KG1 (cell line): ENCODE measurements around the gene NPEPL1.
"Not testable (repeated sequence)": the region's sequence is repeated elsewhere in the genome, so short reads cannot be mapped to it uniquely, and the experiment has no call there.

Experiments
- DNase-seq: peaks from one replicate; lab custom pipeline; 2025; lab: John Stamatoyannopoulos, UW

The NPEPL1 gene

DNA sequence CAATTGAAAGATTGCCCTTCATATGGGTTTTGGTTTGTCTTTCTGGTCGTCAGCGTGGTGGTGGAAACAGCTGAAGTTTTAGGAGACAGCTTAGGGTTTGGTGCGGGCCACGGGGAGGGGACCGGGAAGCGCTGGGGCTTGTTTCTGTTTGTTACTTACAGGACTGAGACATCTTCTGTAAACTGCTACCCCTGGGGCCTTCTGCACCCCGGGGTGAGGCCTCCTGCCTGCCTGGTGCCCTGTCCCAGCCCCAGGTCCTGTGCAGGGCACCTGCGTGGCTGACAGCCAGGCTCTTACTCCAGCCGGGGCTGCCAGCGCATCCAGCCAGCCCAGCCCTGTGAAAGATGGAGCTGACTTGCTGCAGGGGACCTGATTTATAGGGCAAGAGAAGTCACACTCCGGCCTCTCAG, 22.8 kb downstream of the NPEPL1 start:
- no peak for DNase-seq

DNA sequence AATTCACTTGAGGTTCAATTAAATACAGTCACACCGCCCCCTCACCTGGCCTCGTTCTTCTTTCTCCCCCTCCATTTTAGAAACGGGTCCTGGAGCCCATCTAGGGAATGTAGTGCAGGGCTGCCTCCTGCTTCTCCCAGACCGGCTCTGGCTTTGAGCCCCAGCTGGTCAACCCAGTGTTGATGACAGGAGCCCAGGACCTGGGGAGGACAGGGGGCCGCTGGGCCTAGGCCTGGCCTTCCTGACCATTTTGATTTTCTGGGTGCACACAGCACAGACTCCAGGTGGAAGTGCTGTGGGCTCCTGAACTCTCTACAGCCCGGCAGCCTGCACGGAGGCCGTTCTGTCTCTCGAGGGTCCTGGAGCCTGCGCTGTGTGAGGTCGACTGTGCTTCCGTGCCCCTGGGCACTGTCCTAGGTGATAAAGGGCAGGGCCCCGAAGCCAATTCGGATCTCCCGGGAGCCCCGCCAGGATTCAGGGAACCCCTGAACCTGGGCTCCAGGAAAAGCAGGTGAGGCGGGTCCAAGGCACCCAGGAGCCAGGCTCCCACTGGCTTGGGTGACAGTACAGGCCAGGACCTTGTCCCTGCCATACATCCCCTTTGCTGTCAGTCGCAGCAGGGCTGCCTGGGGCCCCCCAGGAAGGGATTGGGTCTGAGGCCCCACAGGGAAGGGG, 23.3 kb downstream of the NPEPL1 start:
- no peak for DNase-seq

DNA sequence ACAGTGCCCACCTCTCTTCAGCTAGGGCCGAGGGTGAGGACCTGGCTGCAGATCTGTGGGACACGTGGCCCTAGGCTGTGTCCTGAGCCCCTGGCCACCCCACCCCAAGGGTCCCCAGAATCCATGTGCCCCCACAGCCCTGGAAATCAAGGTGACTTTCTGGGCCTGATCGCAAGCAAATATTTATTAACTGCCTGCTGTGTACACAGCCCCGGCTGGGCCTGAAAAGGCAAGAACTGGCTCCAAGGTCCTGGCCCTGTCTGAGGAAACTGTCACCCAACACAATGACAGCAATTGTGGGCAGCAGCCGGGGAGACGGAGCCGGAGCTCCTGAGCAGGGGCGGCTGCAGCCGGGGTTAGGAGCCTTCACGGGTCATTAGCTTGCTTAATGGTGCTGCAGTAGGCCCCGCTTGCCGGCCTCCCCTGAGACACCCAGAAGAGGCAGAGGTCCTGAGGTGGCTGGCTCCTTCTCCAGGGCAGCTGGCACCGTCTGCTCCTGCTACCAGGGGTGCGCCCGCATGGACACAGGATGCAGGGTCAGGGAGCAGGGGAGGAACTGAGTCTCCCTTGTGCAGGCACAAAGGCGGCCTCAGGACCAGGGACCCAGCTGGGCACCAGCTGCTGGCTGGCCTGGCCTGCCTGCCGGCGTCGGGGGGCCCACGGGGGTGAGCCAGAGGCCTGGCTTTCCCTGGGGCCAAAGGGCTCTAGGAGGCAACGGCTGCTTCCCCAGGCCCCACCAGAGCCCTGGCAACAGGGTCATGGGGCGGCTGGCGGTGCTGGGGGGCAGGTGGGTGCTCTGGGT, 24.1 kb downstream of the NPEPL1 start:
- no peak for DNase-seq

DNA sequence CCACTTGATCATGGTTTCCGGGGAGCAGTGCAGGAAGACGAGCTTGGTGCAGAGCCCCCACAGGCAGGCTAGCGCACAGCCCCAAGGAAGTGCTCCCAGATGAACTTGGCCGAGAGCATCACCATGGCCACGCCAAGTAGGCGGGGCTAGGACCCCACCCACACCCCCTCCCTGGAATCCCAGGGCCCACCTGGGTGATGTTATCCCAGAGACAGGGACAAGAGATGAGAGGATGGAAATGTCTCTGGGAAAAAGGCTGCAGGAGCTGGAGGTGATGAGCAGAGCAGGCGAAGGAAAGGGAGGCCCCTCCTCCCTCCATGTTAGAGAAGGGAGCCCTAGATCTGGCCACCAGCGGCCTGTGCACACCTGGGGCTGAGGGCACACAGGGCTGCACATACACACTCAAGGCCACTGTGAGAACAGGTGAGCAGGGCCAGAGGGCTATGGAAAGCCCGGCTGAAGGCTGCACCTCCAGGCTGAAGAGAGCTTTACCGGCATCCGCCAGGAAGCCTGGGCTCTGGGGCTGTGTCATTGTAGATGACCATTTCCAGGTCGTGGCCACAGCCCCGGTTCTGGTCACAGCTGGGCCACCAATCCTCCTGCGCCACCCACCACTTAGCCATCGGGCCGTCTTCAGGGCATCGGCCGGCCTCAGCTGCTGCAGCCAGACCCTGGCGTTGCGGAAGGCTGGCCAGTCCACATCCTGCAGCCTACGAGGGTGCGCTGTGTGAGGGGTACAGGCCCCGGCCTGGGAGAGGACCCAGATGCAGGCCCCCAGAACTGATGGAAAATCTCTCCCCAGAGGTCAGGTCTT, 24.9 kb downstream of the NPEPL1 start:
- no peak for DNase-seq

DNA sequence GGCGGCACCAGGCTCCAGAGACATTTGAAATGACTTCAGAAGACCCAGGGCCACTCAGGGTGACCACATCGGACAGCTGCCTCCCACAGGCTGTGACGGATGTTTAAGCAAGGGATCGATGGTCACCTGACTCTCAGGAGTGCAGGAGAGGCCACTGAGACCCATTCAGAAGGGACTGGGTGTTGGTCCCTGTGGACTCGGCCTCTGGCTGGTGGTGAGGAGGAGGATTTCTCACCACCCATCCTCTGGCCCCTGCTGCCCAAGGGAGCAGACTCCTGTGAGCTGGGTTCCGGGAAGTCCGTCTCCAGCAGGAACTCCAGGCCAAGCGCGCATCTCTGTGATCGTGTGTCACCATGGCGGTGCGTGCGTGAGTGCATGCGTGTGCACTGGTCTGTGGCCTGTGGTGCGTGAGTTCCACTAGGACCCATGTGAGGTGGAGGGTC, 25.5 kb downstream of the NPEPL1 start:
- no peak for DNase-seq

DNA sequence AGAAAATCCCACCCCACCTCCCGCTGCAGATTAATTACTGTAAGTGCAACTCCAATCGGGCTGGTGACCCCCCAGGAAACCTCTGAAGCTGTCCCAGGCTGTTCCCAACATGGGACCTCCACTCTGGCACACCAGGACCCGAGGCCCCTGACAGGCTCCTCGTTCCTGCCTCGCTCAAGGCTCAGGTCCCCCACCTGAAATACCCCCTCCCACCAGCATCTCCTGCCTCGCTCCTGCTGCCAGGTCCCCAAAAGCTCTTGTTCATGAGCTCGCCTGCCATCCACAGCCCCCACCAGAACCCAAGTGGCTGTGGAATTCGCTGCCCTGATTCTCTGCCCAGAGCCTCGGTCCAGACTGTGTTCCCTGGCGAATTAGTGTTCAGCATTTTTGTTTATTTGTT, 26.1 kb downstream of the NPEPL1 start:
- no peak for DNase-seq

DNA sequence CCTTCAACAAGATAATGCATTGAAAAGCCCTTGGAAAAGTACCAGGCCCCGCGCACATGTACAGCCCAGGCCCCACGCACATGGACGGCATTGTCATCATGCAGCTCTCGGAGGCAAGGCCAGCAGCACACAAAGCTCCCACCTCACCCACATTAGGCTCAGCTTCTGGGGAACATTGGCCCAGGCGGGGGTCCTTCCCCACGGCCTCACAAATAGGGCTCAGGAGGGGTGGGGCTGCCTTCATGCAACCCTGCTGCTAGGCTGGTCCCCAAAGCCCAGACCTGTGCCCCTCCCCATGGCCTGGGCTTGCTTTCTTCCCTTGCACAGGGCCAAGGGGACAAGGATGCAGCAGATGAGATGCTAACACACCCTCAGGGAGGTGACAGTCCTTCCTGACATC, 26.7 kb downstream of the NPEPL1 start:
- no peak for DNase-seq

DNA sequence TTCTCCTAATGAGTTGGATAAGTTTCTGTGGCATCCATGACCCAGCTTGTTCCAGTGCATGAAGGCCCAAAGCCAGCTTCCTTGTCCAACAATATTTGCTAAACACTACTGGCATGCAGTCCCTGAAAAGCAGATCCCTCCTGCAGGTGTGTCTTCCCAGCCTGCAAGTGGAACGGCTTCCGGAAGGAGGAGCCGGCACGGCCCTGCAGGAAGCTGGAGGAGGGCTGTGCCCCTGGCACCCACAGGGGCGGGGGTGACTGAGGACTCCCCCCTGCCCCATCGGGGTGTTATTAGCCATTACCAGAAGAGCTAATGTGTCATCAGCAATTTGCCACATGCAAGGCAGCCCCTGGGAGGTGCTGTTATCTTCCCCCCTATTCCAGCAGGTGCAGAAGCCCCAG, 27.4 kb downstream of the NPEPL1 start:
- DNase-seq, result no peak

DNA sequence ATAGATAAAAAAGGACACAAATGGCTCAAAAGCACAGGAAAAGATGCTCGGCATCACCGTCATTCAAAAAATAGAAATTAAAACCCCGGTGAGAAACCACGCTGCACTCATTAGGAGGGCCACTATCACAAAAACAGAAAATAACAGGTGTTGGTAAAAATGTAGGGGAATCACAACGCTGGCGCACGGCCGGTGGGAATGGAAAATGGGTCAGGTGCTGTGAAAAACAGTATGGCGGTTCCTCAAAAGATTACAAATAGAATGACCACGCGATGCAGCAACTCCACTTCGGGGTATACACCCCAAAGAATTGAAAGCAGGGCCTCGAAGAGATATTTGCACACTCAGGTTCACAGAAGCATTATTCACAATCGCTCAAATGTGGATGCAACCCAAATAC, 28.3 kb downstream of the NPEPL1 start:
- no peak for DNase-seq

DNA sequence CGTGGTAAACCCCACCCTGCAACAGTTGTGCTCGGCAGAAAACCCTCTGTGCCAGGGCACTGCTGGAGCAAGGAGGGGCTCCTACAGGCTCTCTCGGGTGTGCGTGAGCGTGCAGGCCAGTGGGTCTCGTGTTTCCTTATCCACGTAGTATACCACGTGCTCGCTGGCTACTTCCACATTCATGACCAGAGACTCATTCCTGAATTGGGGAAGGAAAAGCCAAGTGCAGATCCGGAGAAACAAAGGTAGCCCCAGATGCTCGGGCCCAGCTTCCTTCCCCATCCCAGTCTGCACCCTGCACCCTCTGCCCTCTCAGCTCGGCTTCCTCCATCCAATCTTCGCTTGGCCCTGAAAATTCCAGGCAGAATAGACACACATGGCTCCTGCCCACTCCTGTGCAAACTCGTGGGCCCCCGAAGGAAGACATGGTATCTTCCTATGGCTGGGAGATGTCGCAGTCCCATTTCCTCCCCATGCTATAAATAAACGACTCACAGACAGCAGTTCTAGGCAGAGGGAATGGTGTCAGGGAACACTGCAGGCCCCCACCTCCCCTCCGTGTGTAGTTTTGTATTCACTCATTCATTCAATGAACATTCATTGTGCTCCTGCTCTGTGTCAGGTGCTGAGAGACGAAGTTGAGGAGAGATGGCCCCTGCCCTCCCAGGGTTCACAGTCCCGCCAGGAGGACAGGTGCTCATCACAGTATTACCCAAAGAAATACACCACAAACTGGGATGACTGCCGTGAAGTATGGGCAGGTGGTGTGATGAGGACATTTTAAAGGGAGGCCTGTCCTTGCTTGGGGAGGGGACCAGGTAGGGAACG, 29.6 kb downstream of the NPEPL1 start:
- DNase-seq, result no peak

DNA sequence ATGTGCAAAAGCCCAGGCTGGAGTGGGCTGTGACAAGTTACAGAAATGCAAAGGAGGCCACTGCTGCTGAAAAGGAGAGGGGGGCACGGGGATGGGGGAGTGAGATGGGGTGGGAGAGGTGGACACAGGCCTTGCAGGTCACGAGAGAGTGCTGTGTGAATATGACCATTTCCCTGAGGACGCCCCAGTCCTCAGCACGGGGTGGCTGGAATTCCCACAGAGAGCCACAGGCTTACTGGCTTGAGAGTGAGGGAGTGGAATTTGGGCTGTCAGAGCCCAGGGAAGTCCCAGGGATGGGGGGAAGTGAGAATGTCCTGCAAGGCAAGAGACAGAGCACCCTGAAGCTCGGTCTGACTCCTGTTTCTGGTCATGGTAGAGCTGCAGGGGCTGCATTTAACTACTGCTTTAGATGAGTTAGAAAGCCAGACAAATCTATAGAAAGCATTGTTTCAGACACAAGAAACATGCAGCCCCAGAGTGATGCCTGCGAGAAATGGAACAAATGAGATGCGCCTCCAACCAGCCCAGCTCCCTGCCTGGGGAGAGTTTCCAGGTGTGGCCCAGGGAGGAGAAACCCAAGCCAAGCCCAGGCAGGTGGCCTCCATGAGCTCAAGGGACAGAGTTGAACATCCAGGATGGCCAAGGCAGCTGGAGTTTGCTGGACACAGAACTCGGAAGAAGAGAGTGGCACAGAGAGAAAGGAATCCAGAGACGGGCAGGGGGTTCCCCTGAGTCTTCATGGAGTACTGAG, 30.5 kb downstream of the NPEPL1 start:
- DNase-seq, result no peak

DNA sequence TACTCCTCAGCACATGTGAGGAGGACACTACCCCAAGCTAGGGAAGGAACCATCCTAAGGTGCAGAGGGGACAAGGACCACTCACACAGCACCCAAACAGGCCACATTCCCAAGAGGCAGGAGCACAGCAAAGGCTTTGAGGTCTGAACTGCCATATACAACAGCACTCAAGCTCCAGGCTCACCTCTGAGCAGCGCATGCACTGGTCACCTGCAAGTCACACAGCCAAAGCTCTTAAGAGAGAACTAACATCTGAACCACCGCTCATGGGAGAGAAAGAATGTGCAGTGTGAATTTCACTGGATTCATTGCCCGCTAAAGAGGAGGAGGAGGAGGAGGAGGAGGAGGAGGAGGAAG, 31.0 kb downstream of the NPEPL1 start:
- no peak for DNase-seq

DNA sequence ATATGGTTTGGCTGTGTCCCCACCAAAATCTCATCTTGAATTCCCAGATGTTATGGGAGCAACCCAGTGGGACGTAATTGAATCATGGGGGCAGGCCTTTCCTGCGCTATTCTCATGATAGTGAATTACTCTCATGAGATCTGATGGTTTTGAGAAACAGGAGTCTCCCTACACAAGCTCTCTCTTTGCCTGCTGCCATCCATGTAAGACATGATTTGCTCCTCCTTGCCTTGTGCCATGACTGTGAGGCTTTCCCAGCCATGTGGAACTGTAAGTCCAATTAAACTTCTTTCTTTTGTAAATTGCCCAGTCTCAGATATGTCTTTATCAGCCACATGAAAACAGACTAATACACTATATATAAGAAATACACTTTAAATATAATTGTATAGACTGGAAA, 33.6 kb downstream of the NPEPL1 start:
- DNase-seq, result not testable (repeated sequence)

DNA sequence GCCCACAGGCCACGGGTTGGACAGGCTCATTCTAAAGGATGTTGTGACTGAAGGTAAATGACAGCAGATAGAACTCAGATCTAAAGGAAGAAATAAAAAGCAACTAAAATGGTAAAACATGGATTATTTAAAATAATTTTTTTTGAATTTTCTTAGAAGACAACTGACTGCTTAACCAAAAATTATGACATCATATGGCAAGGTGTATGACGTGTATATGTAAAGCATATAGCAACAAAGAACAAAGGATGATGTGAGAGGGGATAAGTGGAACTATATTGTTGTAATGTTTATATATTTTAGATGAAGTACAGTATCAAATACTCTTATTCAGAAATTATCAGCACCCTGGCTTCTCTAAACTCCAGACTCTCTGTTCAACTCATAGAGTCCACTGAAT, 38.6 kb downstream of the NPEPL1 start:
- DNase-seq, result no peak

DNA sequence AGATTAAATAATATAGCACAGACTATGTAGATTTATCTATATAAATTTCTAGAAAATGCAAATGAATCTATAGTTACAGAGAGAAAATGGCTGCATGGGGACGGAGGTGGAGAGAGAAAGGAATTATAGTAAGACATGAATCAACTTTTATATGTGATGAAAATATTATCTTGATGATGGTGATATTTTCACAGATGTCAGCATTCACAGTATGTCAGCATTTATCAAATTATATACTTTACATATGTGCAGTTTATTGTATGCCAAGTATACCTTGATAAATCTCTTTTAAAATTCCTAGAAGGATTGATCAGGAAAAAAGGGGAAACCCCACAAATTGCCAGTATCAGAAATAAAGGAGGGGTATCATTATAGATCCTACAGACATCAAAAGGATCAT, 44.6 kb downstream of the NPEPL1 start:
- no peak for DNase-seq

DNA sequence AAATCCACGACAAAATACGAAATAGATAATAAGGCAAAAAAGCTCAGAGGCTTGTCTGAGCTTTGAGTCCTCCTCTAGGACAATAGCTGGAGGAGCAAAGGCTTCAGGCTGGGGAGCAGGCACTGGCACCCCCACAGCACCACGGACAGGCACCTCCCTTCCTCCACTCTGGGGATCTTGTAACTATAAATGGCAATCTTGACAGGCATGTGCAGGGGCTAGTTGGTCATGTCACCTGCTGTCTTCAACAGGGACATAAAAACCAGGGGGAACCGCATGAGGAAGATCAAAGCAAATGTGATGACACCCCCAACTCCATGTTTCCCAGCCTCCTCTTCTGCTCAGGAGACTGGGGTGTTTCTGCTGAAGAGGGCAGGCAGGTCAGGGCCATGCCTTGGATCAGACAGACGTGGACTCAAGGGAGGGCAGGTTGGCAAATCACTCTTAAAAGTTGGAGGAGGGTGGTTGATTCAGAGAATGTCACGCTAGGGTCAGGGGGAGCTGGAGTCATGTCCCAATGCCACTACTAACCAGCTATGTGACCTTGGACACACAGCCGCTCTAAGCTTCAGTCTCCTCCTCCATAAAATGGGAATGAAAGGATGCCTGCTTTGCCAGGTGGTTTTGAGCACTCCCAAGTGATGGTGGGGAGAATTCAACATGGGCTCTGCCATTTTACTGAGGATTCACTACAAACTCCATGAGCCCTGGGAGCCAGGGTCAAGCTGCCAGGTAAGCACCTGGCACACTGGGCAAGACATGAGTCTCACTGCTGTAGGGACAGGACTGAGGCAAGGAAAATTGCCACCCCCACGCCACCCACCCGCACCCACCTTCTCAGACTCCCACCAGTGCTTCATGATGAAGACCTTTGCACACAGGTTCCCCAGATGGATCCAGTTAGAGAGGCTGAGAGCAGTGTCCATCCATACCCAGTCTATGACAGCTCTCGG, 48.0 kb downstream of the NPEPL1 start:
- no peak for DNase-seq

DNA sequence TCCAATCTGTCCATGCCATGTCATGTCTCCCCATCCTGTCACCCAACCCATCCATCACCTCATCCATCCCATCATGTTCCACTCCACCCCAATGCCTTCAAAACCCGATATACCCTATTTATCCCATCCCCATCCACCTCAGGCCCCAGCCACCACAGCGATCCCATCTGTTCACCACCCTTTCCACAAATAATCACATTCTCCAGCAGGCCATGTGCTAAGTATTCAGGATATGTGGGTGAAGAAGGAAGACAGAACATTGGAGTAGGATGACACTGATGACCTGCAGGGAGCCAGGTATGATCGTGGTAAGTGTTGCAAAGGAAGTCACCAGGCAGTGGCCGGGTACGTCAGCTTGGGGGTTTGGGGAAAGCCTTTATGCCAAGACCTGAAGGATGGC, 48.8 kb downstream of the NPEPL1 start:
- no peak for DNase-seq

DNA sequence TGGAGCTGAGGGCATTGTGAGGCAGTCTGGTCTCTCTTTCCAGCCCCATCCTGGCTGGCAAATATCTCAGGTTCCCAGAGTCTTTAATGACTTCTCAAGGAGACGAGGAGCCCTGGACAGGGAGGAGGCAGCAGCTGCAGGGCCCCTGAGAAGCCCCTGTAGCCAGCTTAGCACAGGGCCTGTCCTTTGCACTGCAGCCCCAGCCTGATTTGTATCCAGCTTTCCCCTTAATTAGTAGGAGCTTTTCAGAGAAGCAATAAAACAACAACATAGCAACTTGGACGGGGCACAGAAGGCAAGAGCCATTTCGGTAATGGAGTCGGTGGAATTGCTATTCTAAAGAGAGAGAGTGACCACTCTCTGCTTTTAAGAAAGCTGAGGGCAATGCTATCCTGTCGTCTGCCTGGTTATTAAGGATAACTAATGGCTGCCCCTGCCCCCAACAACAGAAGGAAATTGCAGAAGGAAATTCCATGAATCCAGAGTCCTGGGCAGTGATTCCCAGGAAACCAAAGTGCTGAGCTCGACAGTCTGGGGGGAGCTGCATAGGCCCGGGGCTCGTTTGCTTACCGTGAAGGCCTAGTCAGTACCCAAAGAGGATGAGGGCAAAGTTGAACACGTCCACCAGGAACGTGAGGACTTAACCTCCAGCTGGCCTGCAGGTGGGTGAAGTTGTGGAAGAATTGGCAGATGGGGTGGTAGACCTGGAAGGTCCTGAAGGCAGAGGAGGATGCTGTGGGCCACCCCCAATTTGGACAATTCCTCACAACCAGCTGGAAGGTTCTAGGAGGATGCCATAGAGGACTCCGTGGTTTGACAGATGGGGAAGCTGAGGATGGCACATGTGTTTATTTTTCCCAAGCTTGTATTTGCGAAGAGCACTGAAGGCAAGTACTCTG, 50.3 kb downstream of the NPEPL1 start:
- no peak for DNase-seq

DNA sequence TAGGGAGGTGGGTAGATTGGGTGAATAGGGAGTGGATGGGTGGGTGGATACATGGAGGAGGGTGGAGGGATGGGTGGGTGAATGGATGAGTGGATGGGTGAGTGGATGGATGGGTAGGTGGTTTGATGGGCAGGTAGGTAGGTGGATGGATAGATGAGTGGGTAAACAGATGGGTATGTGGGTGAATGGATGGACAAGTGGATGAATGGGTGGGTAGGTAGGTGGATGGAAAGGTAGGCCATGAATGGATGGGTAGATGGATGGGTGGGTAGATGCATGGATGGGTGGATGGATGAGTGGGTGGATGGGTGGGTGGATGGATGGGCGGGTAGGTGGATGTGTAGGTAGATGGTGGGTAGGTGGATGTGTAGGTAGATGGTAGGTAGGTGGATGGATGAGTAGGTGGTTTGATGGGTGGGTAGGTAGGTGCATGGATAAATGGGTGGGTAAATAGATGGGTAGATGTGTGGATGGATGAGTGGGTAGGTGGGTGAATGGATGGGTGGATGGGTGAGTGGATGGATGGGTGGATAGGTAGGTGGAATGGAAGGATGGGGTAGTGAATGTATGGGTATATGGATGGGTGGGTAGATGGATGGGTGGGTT, 51.4 kb downstream of the NPEPL1 start:
- DNase-seq, result no peak
